GM18861 (cell line): Measurements from ENCODE around the gene DNASE2B.

Experiments used
- ATAC-seq: cut with Tn5 transposase; IDR thresholded peaks from one replicate; pipeline ENCODE4 v1.9.1; 2021; ENCODE audit not compliant: unreplicated experiment

Gene DNASE2B

GRCh38 chr1:84374991-84375696 lies 23.1 kb upstream of the DNASE2B start:
- ATAC-seq, result no peak

DNA sequence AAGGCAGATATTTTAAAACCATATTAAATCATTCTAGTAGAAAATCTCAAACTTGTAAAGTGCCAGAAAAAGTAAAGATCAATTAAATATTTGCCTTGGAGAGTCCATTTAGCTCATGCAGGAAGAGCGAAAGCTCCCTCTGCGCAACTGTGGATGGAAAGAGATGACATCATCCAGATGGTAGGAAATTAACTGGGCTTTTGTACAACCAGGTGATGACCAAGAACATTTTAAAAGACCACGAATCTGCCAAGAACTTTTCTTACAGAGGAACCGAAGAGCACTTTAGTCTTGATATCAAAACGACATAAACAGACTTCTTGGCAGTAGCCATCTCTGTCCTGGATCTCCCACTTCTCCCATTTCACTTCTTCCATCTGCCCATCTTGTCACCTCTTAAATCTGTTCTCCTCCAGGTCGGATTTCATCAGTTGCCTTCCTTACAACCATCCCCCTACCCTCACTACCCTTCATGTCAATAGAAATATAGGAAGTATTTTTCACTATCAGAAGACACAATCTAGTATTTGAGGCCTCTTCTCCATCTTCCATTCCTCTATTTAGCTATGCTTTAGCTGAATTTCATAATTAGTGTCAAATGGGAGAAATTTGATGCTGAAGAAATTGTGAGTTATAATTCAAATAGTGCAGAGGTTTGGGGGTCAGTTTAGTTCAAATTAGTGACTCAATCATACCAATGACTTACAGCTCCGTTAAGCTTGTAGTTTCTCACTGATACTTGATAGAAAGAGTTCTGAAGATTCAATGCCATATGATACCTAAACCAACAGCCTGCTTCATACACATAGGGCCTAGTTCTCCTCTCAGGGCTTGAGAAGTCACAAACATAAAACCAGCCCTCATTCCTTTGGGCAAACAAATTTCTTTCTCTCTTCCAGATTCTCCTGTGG lies 22.0 kb upstream of the DNASE2B start:
- no peak for ATAC-seq

DNA sequence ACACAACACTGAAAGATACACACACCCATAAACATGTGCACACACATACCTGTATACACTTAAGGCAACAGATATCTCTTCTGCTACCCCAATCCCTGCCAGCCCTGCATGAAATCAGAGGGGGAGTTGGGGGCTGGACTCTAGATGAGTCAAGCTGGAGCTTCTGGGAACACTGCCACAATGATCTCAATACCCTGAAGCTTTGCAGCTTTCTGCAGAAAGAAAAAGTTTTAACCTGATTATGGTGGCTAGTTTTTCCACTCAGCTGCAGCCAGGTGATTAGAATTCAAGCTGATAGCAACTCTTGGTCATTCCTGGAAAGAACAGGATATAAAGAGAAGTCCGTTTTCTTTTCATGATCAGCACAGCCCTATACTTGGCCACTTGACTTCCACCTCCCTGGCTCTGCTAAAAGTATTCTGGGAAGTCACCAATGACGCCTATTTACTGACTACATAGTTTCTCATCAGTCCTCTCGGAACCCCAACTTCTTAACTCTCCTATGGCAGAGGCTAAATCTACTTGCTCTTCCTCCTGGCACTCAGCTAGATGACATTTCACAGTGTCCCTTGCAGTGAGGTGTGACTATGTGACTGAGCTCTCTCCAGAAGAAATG lies 20.7 kb upstream of the DNASE2B start:
- no peak for ATAC-seq

- no peak for ATAC-seq
These were observed 19.0 kb upstream of the DNASE2B start for GRCh38 chr1:84379138-84379916.

- no peak for ATAC-seq
These were observed 18.4 kb upstream of the DNASE2B start for GRCh38 chr1:84379917-84380180.

- ATAC-seq, result no peak
These were observed 16.2 kb upstream of the DNASE2B start for GRCh38 chr1:84382127-84382526.

- ATAC-seq, result no peak
These were observed 12.9 kb upstream of the DNASE2B start for GRCh38 chr1:84385347-84385746.

GRCh38 chr1:84386716-84387479 lies 11.4 kb upstream of the DNASE2B start:
- ATAC-seq, result no peak

- ATAC-seq, result no peak
These were observed 10.7 kb upstream of the DNASE2B start for GRCh38 chr1:84387480-84388163.

- ATAC-seq, result no peak
These were observed 8.1 kb upstream of the DNASE2B start for GRCh38 chr1:84390226-84390625.

DNA sequence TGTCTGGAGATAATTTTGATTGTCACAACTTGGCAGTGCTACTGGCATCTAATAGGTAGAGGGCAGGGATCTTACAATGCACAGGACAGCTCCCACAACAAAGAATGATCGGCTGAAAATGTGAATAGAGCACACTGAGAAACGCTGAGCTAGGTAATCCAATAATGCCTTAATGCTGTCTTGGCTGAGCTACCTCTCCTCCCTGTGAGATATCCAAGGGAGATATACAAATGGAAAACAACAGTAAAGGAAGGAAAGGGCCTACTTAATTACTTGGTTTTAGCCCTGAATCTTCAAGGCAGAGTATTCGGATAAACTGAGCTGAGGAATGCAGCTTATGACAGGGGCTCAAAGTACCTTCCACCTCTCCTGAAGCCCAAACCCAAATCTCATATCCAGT lies 2.9 kb downstream of the DNASE2B start:
- ATAC-seq, result no peak

DNA sequence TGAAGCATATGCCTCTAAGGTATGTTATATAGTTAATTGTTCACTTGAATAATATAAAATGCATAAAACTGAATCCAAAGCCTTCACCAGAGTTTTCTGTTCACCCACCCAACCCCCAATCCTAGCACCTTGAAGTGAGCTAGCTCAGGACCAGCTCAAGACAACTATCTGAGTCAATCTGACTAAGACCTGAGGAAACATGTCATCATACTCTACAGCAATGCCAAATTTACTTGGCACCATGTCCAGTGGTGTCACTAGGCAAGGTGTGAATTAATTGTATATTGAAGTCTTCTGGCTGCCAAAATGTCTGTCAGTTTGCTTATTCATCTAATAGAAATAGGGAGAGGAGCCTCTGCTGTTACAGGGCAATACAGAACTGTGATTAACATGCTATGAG lies 3.8 kb downstream of the DNASE2B start:
- ATAC-seq, result no peak

- no peak for ATAC-seq
These were observed 4.2 kb downstream of the DNASE2B start for GRCh38 chr1:84402501-84402900.

DNA sequence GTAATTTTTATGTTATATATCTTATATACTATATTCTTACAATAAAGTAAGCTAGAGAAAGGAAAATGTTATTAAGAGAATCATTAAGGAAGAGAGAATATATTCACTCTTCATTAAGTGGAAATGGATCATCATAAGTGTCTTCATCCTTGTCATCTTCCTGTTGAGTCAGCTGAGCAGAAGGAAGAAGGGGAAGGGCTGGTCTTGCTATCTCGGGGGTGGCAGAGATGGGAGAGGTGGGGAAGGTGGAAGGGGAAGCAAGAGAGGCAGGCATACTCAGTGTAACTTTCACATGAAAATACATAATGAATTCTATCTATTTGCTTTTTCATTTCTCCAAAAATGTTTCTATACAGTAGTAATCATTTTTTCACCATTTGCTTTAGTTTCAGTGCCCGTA lies 5.1 kb downstream of the DNASE2B start:
- no peak for ATAC-seq

- no peak for ATAC-seq
These were observed 8.1 kb downstream of the DNASE2B start for GRCh38 chr1:84406346-84406861.

DNA sequence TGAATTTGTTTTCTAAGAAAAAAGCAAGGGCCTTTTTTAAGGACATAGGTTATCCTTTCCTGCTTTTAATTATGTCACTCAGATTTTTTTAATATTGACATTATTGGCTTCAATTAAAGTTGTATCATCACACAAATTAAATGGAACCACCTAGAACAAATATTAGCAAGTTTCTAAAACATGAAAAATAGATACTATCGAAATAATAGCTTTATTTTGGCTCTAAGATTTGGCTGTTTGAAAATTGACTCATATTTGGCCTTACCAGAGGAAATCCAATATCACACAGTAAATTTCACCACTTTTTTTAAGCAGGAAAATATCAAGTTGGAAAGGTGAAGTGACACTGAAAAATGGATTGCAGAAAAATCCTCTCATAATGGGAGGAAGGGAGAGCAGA lies 9.2 kb downstream of the DNASE2B start:
- ATAC-seq, result no peak

- ATAC-seq, result no peak
These were observed 9.7 kb downstream of the DNASE2B start for GRCh38 chr1:84407958-84408422.

DNA sequence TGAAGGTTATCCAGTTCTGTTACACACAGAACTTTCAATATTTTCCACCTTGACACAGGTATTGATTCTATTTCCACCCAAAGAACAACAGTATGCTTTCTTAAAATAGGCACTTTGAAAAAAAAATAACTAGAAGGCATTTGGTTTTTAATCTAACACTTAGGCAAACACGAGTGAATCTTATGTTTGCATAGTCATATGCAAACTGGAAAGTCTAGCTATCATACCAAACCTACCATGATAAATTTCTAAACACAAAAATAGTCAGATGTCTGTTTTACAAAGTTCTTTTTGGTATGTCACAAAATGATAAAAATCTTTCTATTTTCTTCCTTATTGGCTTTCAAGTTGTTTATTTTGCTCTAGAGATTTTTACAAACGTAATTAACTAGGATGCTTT lies 11.6 kb downstream of the DNASE2B start:
- ATAC-seq, result no peak

GRCh38 chr1:84410328-84411095 lies 12.2 kb downstream of the DNASE2B start:
- no peak for ATAC-seq
